ENCODE data around the gene CCDC97. TPM values are rescaled to one million over a fixed set of nuclear protein-coding genes. Genes with fewer than 3 reads are reported as not detected.
A peak's percentile ranks its signal among the peaks of the same experiment; 100 is the strongest.

CCDC97 gene
- total RNA-seq, 1 donor from 2014 or later = 14.3 TPM

DNA sequence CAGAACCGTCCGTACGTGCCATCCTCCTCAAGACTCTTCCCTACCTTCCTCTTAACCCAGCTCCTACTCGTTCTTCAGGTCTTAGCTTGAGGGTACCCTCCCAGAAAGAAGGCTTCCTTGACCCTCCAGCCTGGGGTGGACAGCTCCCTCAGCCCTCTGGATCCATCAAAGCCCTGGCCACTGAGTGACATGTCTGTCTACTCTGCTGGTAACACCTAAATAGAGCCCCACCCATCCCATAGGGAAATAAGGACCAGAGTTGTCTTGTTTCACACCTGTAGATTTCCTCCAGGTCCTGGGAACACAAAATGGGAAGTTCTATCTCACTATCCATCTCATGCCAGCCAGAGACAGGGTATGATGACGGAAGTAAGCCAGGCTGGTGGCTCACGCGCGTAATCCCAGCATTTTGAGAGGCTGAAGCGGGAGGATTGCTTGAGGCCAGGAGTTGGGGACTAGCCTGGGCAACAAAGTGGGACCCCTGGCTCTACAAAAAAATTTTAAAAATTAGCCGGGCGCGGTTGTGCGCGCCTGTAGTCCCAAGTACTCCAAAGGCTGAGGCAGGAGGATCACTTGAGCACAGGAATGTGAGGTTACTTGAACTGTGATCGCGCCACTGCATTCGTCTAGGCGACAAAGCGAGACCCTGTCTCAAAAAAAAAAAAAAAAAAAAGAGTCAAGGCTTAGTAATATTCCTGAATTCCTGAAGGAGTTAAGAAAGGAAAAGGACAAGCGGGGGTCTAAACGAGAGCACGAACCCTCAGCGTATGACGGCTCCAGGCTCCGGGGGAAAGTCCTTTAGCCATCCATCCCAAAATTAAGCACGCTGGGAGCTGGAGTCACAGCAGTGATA, 566 bp upstream of the CCDC97 start:
- intact Hi-C loops (cut with DNase I) = loop anchor here (5.0 kb wide), 2 partner anchors 43 to 107 kb away; partner anchors contain the start of gene TGFB1
- ATAC-seq (ENCODE audit: poor library complexity) = peak; percentile 27

DNA sequence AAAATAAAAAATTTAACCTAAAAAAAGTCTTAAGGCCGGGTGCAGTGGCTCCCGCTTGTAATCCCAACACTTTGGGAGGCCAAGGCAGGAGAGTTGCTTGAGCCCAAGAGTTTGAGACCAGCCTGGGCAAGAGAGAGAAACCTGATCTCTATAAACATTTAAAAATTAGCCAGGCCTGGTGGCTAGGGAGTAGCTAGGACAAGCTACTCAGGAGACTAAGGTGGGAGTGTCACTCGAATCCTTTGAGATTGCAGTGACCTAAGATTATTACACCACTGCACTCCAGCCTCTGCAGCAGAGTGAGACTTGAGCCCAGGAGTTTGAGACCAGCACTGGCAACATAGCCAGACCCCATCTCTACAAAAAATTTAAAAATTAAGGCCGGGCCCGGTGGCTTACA, 1.1 kb downstream of the CCDC97 start:
- intact Hi-C loops (cut with DNase I) = loop anchor here (5.0 kb wide), 1 partner anchor 41 kb away; the partner anchor contains the start of gene TGFB1
- ATAC-seq (ENCODE audit: poor library complexity) (no peak), DNase-seq (no peak)

More for the DNA sequence above, 566 bp upstream of the CCDC97 start:
- no peak for DNase-seq

DNA sequence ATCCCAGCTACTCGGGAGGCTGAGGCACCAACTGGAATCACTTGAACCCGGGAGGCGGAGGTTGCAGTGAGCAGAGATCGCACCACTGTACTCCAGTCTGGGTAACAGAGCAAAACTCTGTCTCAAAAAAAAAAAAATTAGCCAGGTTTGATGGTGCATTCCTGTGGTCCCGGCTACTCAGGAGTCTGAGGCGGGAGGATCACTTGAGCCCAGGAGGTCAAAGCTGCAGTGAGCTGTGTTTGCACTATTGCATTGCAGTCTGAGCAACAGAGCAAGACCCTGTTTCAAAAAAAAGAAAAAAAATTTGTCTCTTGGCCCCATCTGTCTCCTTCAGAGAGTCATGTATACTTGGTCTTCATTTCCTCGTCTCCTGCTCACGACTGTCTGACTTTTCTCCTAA, 1.6 kb downstream of the CCDC97 start:
- intact Hi-C loops (cut with DNase I) = loop anchor here (5.0 kb wide), 1 partner anchor 41 kb away; the partner anchor contains the start of gene TGFB1
- ATAC-seq (ENCODE audit: poor library complexity) (no peak), DNase-seq (no peak)

DNA sequence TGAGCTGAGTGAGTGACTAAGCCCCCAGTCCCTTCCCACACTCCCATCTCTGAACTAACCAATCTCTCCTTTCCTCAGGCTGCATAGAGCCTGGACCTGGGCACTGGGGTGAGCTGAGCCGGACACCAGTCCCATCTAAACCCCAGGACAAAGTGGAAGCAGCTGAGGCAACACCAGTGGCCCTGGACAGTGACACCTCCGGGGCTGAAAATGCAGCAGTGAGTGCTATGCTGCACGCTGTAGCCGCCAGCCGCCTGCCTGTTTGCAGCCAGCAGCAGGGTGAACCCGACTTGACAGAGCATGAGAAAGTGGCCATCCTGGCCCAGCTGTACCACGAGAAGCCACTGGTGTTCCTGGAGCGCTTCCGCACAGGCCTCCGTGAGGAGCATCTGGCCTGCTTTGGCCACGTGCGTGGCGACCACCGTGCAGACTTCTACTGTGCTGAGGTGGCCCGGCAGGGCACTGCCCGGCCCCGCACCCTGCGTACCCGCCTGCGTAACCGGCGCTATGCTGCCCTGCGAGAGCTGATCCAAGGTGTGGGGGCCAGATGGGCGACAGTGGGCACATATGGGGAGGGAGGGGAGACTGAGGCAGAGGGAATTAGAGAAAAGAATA, 6.4 kb downstream of the CCDC97 start:
- no peak for ATAC-seq (ENCODE audit: poor library complexity)
- intact Hi-C loops (cut with DNase I) = no loop called here
- no peak for DNase-seq

DNA sequence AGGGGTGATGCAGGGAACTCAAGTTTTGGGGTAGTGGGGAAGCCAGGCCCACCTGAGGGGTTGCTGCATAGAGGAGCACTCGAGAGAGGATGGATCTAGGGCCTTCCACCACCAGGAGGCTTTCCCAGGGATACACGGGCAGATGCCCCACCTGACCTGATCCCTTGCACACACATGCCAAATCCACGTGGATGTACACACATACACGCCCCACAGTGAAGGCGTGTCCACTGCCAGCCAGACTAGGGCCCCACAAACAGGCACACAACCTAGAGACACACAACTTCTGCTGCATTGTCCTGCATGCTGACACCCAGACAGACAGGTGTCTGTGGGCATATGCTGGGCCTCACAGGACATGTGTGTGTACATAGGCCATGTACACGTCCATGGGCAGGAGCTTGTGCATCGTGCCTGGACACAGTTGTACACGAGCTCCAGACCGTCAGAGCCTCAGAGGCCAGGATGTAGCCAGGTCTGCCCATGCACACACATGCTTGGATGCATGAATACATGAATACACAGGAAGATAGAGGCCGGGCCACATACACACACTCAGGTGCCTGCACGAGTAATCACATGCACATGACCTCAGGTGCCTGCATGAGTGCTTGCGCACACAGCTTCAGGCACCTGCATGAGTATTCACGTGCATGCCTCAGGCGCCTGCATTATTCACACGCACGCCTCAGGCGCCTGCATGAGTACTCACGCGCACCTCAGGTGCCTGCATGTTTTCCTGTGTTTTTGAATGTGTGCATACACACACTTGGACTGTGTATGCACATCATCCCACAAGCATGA, 8.9 kb downstream of the CCDC97 start:
- no peak for DNase-seq
- intact Hi-C loops (cut with DNase I) = no loop called here
- no peak for ATAC-seq (ENCODE audit: poor library complexity)

DNA sequence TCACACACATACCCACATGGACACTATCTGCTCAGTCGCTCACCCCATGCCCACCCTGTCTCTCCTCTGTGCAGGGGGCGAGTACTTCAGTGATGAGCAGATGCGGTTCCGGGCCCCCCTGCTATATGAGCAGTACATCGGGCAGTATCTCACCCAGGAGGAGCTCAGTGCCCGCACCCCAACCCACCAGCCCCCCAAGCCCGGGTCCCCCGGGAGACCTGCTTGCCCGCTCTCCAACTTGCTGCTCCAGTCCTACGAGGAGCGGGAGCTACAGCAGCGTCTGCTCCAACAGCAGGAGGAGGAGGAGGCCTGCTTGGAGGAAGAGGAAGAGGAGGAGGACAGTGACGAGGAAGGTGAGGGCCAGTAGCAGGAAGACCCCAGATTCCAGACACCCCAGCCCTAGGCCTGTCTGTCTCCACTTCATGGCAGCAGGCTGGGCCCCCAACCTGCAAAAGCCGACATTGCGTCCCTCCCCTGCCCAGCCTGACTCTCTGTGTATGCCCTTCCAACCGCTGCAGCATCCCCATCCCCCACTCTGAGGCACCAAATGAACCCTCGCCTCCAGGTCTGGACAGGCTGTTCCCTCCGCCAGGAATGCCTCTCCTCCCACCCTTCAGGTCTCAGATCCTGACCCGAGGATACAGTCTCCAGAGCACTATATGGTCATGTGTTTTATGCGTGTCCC, 9.7 kb downstream of the CCDC97 start:
- no peak for ATAC-seq (ENCODE audit: poor library complexity)
- DNase-seq = no peak
- intact Hi-C loops (cut with DNase I) = loop anchor here (5.0 kb wide), 1 partner anchor 38 kb away; no protein-coding TSS in a partner anchor

DNA sequence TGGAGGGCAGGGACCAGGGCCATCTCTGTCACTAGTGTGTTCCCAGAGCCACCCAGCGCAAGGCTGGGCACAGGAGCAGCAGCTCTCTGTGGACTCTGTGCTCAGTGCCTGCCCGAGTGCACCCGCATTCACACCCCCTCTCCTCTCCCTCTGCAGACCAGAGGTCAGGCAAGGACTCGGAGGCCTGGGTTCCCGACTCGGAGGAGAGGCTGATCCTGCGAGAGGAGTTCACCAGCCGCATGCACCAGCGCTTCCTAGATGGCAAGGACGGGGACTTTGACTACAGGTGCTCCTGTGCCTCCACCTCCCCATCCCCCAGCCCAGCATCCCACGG, 10.2 kb downstream of the CCDC97 start:
- no peak for ATAC-seq (ENCODE audit: poor library complexity)
- intact Hi-C loops (cut with DNase I) = loop anchor here (5.0 kb wide), 1 partner anchor 37 kb away; no protein-coding TSS in a partner anchor
- no peak for DNase-seq

DNA sequence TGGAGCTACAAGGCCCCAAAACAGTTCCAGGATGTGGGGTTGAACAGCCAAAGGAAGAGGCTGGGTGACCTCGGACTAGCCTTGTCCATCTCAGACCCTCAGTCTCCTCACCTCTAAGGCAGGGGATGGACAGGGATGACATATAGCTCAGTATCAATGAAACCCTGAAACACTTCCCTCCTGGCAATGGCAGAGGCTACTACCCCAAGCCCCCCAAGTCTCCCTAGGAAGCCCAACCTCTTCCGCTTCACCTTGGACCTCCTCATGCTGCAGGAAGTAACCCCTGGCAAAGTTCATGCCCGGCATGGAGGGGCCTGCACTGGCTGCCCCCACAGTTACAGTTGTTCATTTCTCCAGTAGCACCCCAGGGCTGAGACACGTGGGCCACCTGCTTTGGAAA, 10.6 kb downstream of the CCDC97 start:
- intact Hi-C loops (cut with DNase I) = loop anchor here (5.0 kb wide), 1 partner anchor 37 kb away; no protein-coding TSS in a partner anchor
- no peak for DNase-seq
- no peak for ATAC-seq (ENCODE audit: poor library complexity)

DNA sequence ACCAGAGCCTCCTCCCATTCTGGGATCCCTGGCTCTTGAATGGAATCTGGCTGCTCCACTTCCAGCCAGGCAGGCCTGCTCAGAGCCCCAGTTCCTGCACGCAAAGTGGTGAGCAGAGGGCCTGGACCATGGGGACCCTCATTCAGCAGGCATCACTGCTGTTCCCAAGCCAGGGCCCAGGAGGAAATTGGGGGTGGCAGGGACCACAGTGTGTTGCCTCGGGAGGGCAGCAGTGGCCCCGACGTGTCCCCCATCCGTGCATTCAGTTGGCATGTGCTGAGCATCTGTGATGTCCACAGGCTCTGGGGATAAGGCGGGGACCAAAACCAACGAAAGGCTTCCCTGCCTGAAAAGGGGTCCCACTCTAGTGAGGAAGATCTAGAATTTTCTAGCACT, 11.2 kb downstream of the CCDC97 start:
- intact Hi-C loops (cut with DNase I) = loop anchor here (5.0 kb wide), 1 partner anchor 36 kb away; no protein-coding TSS in a partner anchor
- ATAC-seq (ENCODE audit: poor library complexity) = no peak
- DNase-seq = no peak

DNA sequence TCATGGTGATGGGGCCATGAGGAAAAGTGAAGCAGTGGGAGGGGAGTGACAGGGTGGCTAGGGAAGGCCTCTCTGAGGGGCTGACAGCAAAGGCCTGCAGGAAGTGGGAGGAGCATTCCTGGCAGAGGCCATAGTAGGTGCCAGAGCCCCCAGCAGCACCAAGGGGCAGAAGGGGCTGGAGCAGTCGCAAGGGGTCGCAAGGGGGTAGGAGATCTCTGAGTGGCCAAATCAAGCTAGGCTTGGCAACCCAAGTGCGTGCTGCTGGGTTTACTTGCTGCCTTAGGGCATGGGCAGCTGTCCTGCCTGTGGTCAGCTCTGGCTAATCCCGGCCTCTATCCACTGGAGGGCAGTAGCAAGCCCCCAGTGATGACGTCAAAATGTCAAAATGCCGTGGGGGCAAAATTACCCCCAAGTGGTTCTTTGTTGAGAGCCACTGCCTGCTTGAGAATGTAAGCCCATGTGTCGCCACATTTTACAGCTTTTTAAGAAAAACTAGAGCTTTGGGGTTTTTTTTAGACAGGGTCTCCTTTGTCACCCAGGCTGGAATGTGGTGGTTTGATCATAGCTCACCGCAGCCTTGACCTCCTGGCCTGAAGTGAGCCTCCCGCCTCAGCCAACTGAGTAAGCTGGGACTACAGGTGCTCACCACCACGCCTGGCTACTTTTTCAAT, 11.8 kb downstream of the CCDC97 start:
- intact Hi-C loops (cut with DNase I) = loop anchor here (5.0 kb wide), 1 partner anchor 36 kb away; no protein-coding TSS in a partner anchor
- DNase-seq (peak; percentile 66), ATAC-seq (ENCODE audit: poor library complexity) (no peak)

DNA sequence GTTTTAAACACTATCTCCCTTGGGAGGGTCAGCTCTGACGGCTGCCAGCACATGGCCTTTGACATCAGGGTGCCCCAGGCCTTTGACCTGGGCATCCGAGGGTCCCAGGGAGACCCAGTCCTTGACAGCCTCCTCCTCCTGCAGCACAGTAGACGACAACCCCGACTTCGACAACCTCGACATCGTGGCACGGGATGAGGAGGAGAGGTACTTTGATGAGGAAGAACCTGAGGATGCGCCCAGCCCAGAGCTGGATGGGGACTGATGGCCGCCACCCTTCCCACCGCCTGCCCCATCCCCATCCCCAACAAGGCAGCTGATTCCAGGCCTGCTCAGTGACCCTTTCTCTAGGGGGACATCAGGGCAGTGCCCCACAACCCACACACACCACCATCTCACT, 12.5 kb downstream of the CCDC97 start:
- DNase-seq = no peak
- intact Hi-C loops (cut with DNase I) = loop anchor here (5.0 kb wide), 1 partner anchor 35 kb away; no protein-coding TSS in a partner anchor
- ATAC-seq (ENCODE audit: poor library complexity) = no peak

DNA sequence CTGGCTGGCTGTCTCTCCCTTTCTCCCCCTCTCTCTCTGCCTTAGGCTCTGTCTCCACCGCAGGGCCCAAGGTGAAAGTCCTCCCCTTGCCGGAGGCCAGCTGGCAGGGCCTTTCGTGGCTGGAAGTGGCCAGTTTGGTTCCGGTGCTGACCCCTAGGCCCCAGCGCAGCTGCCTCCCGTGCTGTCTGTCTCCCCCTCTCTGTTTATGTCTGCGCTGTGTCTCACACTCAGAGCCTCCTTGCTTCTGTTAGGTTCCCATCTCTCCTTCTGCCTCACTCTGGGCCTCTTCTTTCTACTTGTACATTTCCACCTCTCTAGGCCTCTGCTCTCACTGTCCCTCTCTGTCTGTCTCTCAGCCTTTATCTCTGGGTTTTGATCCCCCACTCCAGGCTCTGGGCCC, 13.1 kb downstream of the CCDC97 start:
- ATAC-seq (ENCODE audit: poor library complexity) (no peak), DNase-seq (peak; percentile 64)
- intact Hi-C loops (cut with DNase I) = loop anchor here (5.0 kb wide), 1 partner anchor 34 kb away; no protein-coding TSS in a partner anchor

DNA sequence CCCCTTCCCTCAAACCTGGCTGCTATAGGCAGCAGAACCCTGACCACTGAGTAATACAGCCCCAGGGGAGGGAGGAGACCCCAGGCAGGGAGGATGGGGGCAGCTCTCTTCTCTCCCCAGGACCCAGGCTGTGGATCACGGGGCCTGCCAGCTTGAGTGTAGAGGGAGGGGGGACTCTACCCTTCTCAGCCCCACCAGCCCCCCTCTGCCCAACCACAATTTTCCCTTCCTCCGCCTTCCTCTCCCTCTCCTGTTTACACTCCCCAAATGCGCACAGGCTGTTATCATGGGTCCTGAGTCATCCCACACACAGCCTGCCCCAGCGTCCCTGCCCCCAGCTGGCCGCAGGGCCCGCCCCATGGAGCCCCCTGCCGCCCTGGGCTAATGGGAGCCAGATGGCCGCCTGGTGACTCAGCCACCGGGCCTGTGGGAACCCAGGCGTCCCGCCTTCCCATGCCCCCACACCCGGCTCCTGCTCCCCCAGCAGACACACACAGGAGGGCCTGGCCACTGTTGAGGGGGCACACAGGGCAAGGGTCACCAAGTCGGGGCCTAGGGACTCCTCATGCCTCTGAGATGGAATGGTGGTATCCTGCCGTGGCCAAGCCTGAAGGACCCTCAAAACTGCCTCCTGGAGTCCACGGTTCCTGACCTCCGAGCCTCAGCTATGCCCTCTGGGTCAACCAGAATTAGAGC, 13.6 kb downstream of the CCDC97 start:
- DNase-seq = peak; percentile 79
- intact Hi-C loops (cut with DNase I) = loop anchor here (5.0 kb wide), 1 partner anchor 34 kb away; no protein-coding TSS in a partner anchor
- peak; percentile 45 for ATAC-seq (ENCODE audit: poor library complexity)

DNA sequence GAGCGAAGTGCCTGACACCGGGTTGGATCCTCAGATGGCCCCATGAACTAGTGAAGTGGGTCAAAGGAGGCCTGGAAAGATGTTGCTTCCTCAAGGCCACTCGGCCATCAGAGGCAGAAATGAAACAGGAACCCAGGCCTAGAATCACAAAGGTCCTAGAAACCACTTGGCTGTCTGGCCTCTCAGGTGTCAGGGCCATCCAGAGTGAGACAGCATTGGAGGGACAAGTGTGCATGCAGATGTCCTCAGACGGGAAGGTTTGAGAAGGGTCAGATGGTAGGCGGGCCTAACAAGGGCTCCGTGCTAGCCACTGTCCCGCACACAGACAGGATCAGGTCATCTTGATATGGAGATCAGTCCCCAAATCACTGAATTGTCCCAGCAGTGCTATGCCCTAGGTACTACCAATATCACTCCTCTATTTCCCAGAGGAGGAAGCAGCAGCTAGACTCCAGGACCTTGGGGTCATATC, 14.3 kb downstream of the CCDC97 start:
- ATAC-seq (ENCODE audit: poor library complexity) (no peak), DNase-seq (no peak)
- intact Hi-C loops (cut with DNase I) = loop anchor here (5.0 kb wide), 1 partner anchor 33 kb away; no protein-coding TSS in a partner anchor

DNA sequence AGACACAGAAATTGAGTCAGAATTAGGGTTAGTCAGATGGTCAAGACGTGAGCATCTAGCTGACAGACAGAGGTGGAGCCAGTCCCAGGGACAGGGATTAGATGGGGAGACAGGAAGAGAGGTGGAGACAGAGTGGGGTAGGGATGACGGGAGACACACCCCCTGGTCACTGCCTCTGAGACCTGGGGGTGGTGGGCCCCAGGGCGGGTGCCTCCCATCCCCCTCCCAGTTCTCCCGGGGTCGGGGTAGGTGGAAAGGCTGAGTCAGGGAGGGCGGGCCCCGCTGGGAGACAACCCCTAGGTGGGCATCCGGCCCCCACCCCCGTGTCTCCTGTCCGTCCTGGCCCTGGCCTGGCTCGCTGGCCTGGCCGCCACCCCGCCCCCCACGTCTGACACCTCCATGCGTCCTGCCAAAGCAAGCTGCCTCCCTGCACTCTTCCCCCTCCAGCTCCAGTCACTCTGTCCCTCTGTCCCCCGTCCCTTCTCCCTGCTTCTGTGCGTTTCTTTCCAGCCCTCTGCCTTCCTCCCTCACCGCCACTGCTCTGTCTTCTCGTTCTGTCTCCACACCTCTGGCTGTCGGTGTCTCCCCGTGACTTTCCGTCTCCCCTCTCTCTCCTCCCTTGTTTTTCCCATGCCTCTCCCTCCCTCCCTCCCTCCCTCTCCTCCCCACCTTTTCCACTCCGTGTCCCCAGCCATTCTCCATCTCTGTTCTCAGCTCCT, 15.1 kb downstream of the CCDC97 start:
- intact Hi-C loops (cut with DNase I) = loop anchor here (5.0 kb wide), 1 partner anchor 32 kb away; no protein-coding TSS in a partner anchor
- DNase-seq = peak; percentile 80

DNA sequence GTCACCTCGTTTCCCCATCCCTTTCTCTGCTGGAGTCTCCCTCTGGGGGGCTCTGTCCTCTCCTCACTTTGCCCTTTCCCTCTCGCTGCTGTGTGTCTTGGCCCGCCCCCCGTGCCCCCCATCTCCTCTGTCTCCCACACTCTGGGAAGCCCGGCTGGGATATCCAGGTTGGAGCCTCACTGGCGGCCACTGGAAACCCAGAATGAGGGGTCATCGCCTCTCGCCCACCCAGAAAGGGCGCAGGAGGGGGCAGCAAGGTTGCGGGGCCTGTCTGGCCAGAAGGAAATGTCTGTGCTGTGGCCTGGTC, 15.6 kb downstream of the CCDC97 start:
- intact Hi-C loops (cut with DNase I) = no loop called here
- DNase-seq (no peak), ATAC-seq (ENCODE audit: poor library complexity) (no peak)

More for the DNA sequence above, 15.1 kb downstream of the CCDC97 start:
- ATAC-seq (ENCODE audit: poor library complexity) = peak; percentile 48

All from Right ventricle myocardium superior (tissue), 1 donor.